ENCODE results near the gene XPR1.
"Not testable (repeated sequence)": the region's sequence is repeated elsewhere in the genome, so short reads cannot be mapped to it uniquely, and the experiment has no call there.

Gene XPR1

DNA sequence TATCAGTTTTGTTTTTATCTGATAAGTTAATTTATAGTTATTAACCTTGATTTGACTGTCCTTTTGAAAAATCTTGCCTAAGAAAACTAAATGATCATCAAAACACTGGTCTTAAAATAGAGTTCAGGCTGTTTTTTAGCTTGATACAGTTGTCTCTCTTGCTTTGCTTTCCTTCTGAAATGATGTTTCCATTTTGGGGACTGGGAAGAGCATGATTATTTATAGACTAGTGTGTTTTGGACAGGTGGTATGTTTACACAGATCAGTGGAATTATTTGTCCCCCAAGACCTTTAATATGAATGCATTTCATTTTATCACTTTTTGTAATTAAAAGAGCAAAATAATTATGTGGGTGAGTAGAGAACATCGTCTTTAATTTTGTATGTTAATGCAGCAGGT is 90.8 kb downstream of the XPR1 start:
- Histone ChIP-seq H3K4me3 (ENCODE audit: low read depth, low read length) (no peak overlapping the region), H3K27me3 (ENCODE audit: insufficient read depth, low read depth, severe bottlenecking) (no peaks in the 10 kb centered on the region), H3K9me3 (ENCODE audit: severe bottlenecking) (no peaks in the 10 kb centered on the region), H3K36me3 (peaks cover 6% of the 10 kb centered on the region), H3K27ac (no peak overlapping the region)
- DNase-seq = no peak
- TF ChIP-seq, protein P1, sequence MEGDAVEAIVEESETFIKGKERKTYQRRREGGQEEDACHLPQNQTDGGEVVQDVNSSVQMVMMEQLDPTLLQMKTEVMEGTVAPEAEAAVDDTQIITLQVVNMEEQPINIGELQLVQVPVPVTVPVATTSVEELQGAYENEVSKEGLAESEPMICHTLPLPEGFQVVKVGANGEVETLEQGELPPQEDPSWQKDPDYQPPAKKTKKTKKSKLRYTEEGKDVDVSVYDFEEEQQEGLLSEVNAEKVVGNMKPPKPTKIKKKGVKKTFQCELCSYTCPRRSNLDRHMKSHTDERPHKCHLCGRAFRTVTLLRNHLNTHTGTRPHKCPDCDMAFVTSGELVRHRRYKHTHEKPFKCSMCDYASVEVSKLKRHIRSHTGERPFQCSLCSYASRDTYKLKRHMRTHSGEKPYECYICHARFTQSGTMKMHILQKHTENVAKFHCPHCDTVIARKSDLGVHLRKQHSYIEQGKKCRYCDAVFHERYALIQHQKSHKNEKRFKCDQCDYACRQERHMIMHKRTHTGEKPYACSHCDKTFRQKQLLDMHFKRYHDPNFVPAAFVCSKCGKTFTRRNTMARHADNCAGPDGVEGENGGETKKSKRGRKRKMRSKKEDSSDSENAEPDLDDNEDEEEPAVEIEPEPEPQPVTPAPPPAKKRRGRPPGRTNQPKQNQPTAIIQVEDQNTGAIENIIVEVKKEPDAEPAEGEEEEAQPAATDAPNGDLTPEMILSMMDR (IDR thresholded peaks at IDR 0.05; ENCODE audit: low read depth, low read length) = no peak

DNA sequence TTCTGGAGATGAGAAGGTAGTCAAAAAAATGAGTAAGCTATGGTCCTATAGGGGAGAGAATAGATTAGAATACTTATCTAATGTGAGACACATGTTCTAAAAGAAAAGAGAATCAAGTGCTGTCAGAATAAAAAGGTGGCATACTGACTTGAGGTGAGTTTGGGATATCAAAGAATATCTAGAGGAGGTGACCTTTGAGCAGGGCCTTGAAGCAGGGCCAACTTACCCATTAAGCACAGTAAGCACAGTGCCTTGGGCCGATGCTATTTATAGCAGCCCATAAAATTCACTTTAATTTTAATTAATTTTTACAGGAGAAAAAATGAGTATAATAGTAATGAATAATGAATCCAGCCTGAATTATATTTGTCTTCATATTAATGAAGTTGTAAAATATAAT is 92.2 kb downstream of the XPR1 start:
- no peaks in the 10 kb centered on the region for H3K9me3 ChIP-seq (ENCODE audit: severe bottlenecking)
- TF ChIP-seq, protein P1 (IDR thresholded peaks at IDR 0.05; ENCODE audit: low read depth, low read length) = no peak
- no peak overlapping the region for H3K27ac ChIP-seq
- DNase-seq = no peak
- peaks cover 6% of the 10 kb centered on the region for H3K36me3 ChIP-seq
- no peaks in the 10 kb centered on the region for H3K27me3 ChIP-seq (ENCODE audit: insufficient read depth, low read depth, severe bottlenecking)
- no peak overlapping the region for H3K4me3 ChIP-seq (ENCODE audit: low read depth, low read length)

DNA sequence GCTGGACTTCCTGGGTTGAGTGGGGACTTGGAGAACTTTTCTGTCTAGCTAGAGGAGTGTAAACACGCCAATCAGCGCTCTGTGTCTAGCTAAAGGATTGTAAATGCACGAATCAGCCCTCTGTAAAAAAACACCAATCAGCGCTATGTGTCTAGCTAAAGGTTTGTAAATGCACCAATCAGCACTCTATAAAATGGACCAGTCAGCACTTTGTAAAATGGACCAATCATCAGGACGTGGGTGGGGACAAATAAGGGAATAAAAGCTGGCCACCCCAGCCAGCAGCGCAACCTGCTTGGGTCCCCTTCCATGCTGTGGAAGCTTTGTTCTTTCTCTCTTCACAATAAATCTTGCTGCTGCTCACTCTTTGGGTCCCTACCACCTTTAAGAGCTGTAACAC is 94.2 kb downstream of the XPR1 start:
- not testable (repeated sequence) for H3K4me3 ChIP-seq (ENCODE audit: low read depth, low read length); H3K9me3 ChIP-seq (ENCODE audit: severe bottlenecking); H3K27me3 ChIP-seq (ENCODE audit: insufficient read depth, low read depth, severe bottlenecking); DNase-seq; H3K36me3 ChIP-seq; H3K27ac ChIP-seq

DNA sequence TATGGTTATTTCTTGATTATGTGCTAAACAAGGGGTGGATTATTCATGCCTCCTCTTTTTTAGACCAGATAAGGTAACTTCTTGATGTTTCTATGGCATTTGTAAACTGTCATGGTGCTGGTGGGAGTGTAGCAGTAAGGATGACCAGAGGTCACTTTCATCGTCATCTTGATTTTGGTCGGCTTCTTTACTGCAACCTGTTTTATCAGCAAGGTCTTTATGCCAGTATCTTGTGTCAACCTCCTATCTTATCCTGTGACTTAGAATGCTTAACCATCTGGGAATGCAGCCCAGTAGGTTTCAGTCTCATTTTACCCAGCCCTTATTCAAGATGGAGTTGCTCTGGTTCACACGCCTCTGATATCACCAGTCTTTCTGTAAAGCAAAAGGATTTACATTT is 95.9 kb downstream of the XPR1 start:
- not testable (repeated sequence) for H3K27me3 ChIP-seq (ENCODE audit: insufficient read depth, low read depth, severe bottlenecking); DNase-seq; H3K27ac ChIP-seq; H3K4me3 ChIP-seq (ENCODE audit: low read depth, low read length); H3K36me3 ChIP-seq; H3K9me3 ChIP-seq (ENCODE audit: severe bottlenecking)

DNA sequence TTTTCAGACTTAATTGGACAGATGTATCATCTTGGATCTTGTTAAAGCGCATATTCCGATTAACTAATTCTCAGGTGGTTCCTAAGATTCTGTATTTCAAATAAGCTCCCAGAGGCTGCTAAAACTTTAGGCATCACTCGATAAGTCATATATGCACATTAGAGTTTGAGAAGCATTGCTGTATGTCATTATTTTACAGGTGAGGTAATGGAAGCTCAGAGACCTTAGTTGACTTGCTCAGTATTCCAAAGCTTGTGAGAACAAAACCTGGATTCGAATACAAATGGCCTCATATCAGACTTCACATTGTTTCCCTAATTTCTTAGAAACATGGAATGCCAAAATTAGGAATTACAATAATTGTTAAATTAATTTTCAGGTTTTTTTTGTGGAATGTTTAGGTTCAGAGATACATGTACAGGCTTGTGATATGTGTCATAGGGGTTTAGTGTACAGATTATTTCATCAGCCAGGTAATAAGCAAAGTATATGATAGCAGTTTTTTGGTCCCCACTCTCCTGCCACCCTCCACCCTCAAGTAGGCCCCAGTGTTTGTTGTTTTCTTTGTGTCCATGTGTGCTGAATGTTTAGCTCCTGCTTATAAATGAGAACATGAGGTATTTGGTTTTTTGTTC is 96.8 kb downstream of the XPR1 start:
- H3K27ac ChIP-seq = no peak overlapping the region
- peaks cover 6% of the 10 kb centered on the region for H3K36me3 ChIP-seq
- no peak overlapping the region for H3K4me3 ChIP-seq (ENCODE audit: low read depth, low read length)
- no peak for DNase-seq
- TF ChIP-seq, protein P1 (IDR thresholded peaks at IDR 0.05; ENCODE audit: low read depth, low read length) = no peak
- no peaks in the 10 kb centered on the region for H3K9me3 ChIP-seq (ENCODE audit: severe bottlenecking)
- no peaks in the 10 kb centered on the region for H3K27me3 ChIP-seq (ENCODE audit: insufficient read depth, low read depth, severe bottlenecking)

DNA sequence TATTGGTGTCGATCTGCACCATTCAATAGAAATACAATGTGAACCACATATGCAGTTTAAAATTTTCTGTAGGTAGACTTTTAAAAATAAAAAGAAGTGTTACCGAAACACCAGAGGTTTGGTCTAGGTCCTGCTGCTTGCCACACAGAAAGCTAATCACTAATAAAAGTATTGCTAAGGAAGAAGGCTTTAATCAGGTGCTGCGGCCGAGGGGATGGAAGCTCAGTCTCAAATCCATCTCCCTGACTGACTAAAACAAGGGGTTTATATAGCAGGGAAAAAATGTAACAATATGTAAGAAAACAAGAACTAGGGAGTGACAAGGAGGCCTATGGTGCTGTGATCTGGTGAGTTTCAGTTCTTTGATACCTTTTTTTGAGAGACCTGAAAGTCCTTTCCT is 99.3 kb downstream of the XPR1 start:
- no peaks in the 10 kb centered on the region for H3K27me3 ChIP-seq (ENCODE audit: insufficient read depth, low read depth, severe bottlenecking)
- H3K36me3 ChIP-seq = no peaks in the 10 kb centered on the region
- TF ChIP-seq, protein P1 (IDR thresholded peaks at IDR 0.05; ENCODE audit: low read depth, low read length) = no peak
- no peak overlapping the region for H3K4me3 ChIP-seq (ENCODE audit: low read depth, low read length)
- no peaks in the 10 kb centered on the region for H3K9me3 ChIP-seq (ENCODE audit: severe bottlenecking)
- H3K27ac ChIP-seq = no peak overlapping the region
- no peak for DNase-seq

DNA sequence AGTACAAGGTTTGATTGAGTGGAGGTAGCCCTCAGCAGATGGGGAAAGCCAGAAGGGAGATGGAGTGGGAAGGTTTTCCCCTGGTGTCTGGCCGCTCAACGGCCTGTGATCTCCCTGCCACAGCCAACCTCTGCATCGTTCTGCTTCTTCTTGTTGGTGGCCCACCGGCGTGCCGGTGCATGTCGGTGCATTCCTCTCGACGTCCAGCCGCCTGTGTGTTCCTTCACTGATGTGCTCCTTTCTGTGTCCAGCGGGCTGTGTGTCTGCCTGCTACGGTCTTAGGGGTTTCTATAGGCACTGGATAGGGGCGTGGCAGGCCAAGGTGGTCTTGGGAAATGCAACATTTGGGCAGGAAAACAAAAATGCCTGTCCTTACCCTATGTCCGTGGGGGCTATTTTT is 101.0 kb downstream of the XPR1 start:
- no peaks in the 10 kb centered on the region for H3K27me3 ChIP-seq (ENCODE audit: insufficient read depth, low read depth, severe bottlenecking)
- DNase-seq = no peak
- TF ChIP-seq, protein P1 (IDR thresholded peaks at IDR 0.05; ENCODE audit: low read depth, low read length) = no peak
- H3K27ac ChIP-seq = no peak overlapping the region
- H3K36me3 ChIP-seq = no peaks in the 10 kb centered on the region
- H3K4me3 ChIP-seq (ENCODE audit: low read depth, low read length) = no peak overlapping the region
- no peaks in the 10 kb centered on the region for H3K9me3 ChIP-seq (ENCODE audit: severe bottlenecking)
